ENCODE results near the gene REG1B.

REG1B gene, protein sequence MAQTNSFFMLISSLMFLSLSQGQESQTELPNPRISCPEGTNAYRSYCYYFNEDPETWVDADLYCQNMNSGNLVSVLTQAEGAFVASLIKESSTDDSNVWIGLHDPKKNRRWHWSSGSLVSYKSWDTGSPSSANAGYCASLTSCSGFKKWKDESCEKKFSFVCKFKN

DNA sequence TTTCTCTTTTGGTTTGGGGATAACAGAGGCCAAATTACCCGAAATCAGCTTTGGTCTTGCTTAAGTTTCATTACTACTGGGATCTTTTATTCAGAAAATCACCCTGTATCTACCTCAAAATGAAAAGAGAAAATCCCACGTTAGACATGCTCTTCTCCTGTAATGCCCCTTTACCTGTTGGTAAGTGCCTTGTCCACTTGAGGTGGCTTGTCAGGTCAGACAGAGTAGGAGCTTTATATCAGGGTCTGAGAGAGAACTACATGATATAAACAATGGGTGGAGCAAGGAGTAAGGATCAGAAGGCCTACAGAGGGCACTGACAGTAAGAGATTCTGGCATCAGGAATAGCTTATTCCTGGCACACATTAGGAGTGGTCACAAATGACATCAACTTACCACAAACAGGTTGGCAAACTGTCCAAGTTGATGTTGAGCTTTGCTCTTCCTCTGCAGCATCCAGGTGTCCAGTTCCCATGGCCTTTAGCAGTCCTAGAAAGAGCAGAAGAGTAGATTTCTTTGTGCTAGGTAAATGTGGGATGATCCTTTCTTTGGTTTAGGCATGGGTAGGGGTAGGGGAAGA, at the start of gene REG1B:
Gene REG1B, minus strand, starts transcription at position 209 of the 580 bp plus-strand sequence. CDS start 381 bp downstream, outside the sequence.
- no peak for DNase-seq (ENCODE audit: low read depth, low spot score)

DNA sequence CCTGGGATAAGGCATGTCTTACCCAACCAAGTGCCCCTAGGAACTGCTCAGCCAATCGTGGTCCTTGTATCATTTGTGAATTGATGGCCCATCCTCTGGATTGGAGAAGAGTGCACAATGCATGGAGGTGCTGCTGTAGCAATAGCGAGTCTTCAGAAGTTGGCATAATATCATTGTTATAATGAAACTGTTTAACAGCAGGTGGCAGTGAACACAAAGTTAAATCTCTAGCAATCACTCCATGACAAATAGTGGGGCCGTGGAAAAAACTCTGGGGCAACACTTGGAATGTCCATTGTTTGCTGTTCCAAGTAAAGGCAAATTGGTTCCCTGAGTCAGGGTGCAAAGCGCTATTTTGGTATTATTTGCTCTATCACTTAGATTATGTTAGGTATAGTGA, 43.9 kb upstream of the REG1B start:
- DNase-seq (ENCODE audit: low read depth, low spot score), result no peak

DNA sequence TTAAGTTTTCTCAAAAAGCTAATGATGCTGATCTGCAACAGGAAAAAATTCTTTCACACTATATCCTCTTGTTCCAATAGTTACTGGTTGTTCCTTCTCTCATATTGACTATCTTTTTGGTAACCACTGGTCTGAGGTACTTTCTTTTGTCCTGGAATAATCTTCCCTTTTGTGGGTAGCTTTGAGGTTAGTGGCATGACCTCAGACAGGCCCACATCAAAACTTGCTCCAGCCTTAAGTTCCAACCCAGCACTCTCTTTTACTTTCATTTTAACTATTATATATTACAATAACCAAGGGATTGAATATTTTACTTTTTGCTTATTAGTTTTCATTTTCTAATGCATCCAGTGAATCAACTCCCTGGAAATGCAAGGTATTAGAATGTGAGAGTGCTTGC, 42.0 kb upstream of the REG1B start:
- DNase-seq (ENCODE audit: low read depth, low spot score), result no peak

DNA sequence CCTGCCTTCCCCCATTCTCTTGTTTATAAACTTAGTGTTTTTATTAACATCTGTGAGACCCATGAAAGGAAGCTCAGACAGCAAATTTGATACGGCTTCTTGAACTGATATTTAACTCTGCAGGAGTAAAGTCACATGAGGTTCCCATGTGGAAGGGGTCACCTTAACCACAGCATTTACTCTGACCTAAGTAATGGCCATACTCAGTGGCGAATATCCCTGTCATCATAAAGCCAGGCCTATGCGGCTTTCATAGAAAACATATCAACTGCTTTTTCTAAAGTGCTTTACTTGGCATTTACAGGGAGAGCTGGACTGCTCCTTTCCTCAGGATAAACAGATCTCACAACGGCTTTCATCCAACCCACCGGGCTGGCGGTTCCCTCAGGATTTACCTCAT, 41.5 kb upstream of the REG1B start:
- no peak for DNase-seq (ENCODE audit: low read depth, low spot score)

DNA sequence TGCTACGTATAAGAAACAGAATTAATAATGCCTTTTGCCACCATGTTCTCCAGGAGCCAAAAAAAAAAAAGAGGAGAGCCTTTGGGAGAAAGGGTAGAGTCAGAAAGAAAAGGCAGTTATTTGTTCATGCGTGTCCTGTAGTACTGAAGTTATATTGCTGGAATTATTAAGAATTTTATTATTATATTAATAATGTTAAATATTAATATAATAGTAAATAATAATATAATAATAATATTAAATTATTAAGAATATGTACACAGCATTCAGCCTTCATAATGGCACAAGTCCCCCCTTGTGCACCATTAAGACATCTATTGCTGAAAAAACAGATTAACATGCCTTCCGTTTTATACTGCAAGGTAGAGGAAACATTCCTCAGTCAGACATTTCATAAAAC, 40.6 kb upstream of the REG1B start:
- no peak for DNase-seq (ENCODE audit: low read depth, low spot score)

DNA sequence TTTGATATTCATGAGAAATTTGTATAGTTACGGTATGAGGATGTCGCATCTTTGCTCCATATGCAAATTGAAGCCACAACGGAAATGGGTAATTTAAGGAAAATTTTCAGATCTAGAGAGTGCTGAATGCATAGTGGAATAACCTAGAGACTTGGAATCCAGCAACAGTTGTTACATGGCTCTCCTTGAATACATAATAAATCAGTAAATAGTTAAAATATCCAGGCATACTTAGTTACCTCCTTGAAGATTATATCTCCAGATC, 37.9 kb upstream of the REG1B start:
- no peak for DNase-seq (ENCODE audit: low read depth, low spot score)

DNA sequence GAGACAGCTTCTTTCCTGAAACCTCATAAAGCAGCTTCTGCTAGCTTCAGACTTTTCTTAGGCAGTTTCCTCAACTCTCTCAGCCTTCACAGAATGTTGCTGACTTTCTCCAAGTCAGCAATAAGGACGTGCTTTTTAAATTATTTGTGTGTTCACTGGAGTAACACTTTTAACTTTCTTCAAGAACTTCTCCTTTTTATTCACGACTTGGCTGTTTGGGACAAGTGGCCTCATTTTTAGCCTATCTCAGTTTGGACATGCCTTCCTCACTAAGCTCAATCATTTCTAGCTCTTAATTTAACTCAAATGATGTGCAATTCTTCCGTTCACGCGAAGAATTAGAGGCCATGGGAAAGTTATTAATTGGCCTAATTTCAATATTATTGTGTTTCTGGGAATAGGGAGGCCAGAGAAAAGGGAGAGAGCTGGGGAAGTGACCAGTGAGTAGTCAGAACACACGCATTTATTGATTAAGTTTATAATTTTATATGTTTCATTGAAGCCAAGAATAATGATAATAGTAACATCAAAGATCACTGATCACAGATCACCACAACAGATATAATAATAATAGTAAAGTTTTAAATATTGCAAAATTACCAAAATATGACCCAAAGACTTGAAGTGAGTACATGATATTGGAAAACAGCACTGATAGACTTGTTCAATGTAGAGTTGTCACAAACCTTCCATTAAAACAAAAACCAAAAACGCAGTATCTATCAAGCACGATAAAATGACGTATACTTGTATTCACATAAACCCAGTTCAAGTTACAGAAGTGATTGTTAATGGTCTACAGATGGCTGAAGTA, 37.3 kb upstream of the REG1B start:
- no peak for DNase-seq (ENCODE audit: low read depth, low spot score)

DNA sequence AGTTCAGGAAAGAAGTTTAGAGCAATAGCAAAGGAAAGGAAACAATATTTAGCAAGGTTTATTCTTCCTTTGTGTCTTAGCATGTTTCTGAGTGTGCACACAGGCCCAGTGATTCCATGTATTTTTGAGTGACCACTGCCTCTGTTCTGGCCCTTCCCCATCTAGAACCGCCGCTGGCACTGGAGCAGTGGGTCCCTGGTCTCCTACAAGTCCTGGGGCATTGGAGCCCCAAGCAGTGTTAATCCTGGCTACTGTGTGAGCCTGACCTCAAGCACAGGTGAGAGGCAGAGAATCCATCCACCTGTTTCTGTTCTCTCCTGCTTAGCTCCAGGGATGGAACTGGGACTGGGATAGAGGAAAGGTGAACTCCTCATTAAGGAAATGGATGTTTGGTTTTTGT, 34.9 kb upstream of the REG1B start:
- DNase-seq (ENCODE audit: low read depth, low spot score), result no peak

DNA sequence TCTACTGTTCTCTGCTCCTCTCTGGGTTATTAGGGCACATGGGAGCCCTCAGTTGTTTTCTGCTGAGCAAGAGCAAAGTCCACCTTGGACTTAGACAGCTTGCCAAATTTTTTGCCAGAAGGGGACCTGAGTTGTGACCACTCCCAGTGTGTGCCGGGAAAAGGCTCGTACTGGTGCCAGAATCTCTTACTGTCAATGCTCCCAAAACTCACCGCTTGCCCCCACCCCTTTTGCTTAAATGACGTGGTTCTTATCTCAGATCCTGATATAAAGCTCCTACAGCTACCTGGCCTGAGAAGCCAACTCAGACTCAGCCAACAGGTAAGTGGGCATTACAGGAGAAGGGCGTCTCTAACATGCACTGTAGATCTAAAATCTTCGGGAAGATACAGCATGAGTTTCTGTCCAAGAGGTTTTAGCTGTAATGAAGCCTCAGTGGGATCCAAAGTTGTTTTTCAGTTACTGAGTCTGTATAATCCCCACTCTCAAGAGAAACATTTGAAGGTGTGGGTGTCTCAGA, 32.5 kb upstream of the REG1B start, which contains the start of gene REG1A:
Gene REG1A, plus strand, starts transcription at position 295 of the 520 bp plus-strand sequence. CDS start 374 bp downstream, outside the sequence.
- DNase-seq (ENCODE audit: low read depth, low spot score), result no peak

DNA sequence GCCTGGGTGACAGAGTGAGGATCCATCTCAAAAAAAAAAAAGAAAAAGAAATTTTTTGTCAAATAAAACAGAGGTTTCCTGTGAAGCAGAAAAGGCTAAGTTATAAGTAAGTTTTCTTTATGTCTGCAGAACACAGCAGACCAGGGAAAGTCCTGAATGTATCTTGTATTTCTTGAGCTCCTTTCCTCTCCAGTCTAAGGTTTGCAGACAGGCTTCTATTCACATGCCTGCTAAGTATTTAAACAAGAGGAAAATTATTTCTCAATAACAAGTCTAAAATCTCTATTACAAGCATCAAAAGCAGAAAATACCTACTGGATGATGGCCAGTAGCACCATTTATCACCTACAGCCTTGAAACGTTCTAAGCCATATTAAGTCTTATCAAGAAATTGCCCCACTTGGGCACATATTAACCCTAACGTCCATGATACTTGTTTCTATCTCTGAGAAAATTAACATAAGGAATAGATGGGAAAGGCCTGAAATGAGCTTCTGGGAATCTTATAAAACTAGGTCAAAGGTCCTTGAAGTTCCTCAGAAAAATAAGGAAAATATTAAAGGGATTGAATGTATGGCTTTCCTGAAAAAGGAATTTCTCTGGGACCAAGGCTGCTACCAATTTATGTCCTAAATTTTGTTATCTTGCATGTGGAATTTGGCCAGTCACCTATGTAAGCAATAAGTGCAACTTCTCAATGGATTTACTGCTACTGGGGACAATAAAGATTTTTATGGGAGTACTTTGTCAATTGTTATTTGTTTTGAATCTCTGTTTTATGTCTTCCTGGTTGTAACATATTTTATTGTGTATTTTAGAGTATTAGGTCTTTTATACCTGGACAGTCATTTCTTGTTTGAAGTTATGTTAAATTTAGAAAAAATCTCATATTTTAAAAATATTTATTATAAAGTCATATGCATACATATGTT, 29.5 kb upstream of the REG1B start:
- no peak for DNase-seq (ENCODE audit: low read depth, low spot score)

DNA sequence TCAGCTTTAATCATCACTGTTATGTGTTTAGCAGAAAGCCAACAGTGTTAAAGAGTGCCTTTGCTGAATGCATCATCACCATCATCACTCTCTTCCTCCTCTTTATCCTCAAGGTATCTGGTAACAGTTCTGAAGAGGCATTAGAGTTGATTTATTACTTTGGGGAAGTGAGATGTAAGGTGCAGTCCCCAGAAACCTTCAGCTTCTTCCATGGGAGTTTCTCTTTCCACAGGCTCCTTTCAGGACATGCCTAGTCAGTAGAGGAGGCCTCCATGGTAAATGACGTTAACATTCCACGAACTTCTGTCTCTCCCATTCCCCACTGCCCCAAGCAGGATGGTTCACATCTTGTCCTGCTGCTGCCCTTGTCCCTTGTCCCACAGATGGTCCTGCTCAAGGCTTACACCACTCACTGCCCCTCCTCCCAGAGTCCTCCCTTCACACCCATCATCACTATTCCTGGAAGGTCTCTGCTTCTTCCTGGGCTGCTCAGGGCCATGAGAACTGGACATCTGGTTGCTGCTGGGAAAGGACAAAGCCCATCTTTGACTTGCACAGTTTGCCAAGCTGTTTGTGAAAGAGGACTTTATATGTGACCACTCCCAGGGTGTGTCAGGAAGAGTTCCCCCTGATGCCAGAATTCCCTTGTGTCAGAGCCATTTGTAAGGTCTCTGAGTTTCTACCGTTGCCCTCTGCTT, 27.2 kb upstream of the REG1B start:
- no peak for DNase-seq (ENCODE audit: low read depth, low spot score)

DNA sequence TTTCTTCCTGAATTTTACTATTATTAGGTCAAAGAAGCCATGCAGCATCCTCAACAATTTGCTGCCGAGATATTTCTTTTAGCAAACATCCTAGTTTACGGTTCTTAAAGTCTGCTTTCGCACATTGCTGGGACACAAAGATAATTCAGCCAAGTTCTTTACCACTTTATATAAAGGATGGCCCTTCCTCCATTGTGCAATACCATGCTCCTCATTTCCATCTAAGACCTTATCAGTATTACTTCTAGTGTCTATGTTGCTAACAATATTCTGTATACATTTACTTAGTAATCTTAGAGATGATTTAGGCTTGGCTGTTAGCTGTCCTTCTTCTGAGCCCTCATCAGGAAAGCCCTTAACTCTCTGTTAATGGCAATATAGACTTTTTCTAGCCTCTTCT, 24.5 kb upstream of the REG1B start:
- DNase-seq (ENCODE audit: low read depth, low spot score), result no peak

DNA sequence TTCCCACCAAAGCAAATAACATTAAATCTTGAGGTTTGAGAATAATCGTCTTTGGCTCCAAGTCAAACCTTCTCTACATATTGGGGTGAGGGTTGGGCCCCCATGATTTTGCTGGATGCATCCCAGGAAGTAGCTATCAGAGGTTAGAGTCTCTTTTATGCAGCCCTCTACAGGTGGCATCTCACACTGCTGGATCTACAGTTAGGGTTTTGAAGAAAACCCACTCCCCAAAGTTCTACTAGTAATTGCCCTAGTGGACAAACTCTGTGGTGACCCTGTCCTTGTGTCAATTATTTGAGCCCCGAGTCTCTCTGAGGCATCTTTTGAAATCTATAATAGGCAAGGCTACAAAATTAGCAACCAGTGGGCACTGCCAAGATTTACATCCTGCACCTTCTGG, 17.5 kb upstream of the REG1B start:
- no peak for DNase-seq (ENCODE audit: low read depth, low spot score)

DNA sequence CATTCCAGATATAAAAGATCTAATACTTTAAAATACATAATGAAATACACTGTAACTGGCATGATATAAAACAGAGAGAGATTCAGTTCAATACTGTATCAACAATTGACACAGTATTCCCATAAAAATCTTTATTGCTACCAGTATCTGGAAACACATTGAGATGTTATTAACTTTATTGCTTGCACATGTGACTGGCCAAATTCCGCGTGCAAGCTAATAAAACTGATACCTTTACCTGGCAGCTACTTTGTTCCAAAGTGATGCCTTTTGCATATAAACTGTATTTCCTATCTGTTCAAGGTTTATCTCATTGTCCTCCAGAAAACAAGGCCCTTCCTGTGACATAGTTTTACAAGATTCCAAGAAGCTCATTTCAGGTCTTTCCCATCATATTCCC, 15.4 kb upstream of the REG1B start:
- DNase-seq (ENCODE audit: low read depth, low spot score), result no peak

DNA sequence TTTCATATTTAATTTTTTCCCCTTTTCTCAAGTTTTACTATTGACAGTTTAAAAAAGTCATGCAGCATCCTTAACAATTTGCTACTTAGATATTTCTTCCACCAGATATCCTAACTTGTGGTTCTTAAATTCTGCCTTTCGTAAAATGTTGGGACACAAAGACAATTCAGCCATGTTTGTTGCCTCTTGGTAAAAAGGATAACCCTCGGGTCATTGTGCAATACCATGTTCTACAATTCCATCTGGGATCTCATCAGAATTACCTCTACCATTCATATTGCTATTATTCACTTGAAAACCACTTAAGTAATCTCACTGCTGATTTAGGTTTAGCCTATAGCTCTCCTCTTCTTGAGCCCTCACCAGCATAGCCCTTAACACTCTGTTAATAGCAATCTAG, 13.2 kb upstream of the REG1B start:
- no peak for DNase-seq (ENCODE audit: low read depth, low spot score)

DNA sequence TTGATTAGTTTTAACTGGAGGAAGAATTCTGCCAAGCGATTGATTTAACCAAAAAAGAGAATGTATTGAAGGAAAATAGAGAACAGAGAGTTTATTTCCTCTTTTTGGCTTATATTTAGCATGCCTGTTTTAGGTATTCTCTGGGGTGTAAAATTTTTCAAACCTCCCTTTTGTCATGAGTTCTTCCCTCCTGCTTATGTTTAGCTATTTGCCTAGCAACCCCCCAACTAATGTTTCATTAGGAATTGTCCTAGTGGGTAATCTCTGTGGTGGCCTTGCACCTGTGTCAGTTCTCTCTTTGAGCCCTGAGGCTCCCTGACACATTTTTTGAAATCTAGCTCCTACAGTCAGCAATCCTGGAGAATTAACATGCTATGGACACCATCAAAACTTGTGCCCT, 12.5 kb upstream of the REG1B start:
- no peak for DNase-seq (ENCODE audit: low read depth, low spot score)

DNA sequence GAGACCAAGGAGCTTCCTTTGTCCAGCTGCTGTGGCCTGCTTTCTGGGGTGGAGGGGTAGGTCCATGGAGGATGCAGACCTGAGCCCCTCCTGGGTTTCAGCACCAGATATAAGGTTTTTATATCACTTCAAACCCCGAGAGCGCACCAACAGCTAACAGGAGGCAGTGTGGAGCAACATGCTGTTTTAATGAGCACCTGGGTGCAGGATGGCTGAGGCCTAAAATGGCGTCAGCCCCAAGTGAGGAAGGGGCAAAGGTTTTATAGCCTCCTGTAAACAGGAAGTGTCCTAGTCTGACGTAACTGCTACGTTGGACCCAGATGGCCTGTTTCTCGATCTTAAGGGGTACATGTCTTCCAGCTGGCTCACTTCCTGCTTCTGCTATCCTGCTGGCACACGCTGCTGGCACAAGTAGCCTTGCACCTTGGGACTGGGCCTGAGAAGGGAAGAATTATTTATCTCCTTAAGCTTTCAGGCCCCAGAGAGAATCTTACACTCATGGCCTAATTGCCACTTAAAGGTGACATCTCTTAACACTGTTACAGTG, 11.4 kb upstream of the REG1B start:
- DNase-seq (ENCODE audit: low read depth, low spot score), result no peak

DNA sequence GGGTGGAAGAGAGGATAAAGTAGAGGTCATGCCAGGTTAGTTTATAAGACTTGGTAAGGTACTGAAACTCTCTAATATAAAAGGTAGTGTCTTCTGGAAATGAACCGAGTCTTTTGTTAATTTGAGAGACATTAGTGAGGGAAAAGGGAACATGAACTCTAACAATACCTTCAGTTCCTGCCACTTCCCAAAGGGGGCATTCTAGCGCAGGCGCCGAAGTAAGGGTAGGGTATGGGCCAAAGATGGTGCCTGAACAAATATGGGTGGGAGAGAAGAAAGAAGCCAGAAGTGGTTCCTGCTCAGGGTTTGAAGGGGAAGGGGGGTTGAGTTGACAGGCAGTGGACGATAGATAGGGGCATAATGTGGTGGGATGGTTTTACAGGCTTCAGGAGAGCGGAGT, 10.1 kb upstream of the REG1B start:
- no peak for DNase-seq (ENCODE audit: low read depth, low spot score)

DNA sequence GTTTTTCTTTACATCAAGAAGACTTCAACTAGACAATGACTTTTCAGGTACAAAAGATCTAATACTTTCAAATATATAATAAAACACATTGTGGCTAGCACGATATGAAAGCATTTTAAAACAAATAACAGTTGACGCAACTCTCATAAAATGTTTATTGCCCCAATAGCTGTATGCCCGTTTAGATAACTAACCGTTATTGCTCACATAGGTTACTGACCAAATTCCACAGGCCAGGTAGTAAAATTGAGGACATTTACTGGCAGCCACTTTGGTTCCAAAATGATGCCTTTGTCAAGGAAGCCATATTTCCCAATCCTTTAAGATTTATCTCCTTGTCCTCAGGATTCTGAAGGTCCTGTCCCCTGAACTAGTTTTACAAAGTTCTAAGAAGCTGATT, 2.9 kb upstream of the REG1B start:
- no peak for DNase-seq (ENCODE audit: low read depth, low spot score)

DNA sequence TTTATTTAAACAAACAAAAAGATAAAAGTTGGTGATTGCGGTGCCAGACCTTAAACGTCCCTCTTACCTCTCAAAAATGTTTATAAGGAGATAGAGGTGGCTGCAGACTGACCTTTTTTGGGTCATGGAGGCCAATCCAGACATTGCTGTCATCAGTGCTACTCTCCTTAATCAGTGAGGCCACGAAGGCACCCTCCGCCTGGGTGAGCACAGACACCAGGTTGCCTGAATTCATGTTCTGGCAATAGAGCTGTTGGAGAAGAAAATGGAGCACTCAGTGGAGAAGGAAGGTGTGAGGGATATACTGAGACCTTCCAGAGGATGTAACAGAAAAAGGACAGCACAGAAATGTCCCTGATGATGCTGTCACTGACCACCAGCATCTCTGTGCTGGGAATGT, 1.5 kb downstream of the REG1B start:
- no peak for DNase-seq (ENCODE audit: low read depth, low spot score)

DNA sequence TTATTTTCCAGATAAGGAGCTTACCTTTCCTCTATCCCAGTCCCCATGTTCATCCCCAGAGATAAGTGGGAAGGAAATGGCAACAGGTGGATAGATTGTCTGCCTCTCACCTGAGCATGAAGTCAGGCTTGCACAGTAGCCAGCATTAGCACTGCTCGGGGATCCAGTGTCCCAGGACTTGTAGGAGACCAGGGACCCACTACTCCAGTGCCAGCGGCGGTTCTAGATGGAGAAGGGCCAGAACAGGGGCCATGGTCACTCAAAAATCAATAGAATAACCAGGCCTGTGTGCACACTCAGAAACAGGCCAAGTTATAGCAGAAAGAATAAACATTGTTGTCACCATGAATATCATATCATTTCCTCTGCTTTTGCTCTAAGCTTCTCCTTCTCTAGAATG, 2.4 kb downstream of the REG1B start:
- DNase-seq (ENCODE audit: low read depth, low spot score), result no peak

Measured in smooth muscle cell of the brain vasculature (primary cell).